Activated CD4-positive, alpha-beta T cell treated with anti-CD3 and anti-CD28 coated beads, Interleukin-2, amount 50 U/mL, for 48 hours (primary cell): ENCODE results near the gene ARG1.
"Not testable (repeated sequence)": the region's sequence is repeated elsewhere in the genome, so short reads cannot be mapped to it uniquely, and the experiment has no call there.

ENCODE experiments used
- DNase-seq, 2 experiments: peaks; one replicate each; pipeline ENCODE4 v3.0.0-alpha.2; 2020

ARG1 gene

DNA sequence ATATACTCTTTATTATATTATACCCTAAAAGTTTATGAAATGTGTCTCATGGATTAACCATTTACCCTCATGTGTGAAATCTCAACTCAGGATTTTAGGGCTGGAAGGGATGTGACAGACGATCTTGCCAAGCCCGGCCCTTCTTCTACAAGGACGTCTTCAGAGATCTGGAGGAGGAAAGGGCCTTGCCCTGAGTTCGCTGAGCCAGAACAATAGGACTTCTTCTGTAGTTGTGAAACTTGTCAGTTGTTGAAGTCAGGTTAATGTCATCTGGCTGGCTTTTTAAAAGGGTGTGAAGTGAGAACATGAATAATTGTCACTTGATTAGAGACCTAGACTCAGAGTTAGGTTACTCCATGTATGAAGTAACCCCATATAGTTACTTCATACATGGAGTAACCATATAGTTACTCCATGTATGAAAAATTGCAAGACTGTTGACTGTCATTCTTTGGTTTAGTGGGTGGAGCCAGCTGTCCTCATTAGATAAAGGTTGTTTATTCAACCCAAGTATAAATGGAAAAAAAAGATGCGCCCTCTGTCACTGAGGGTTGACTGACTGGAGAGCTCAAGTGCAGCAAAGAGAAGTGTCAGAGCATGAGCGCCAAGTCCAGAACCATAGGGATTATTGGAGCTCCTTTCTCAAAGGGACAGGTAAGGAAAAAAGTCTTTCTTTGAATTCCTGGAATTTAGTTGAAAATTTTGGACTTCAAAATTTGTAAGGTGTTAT lies at the start of gene ARG1:
Gene ARG1 (plus strand): TSS at position 541 of the 730 bp plus-strand sequence. CDS start 57 bp downstream, at position 598.
- no peak for DNase-seq

DNA sequence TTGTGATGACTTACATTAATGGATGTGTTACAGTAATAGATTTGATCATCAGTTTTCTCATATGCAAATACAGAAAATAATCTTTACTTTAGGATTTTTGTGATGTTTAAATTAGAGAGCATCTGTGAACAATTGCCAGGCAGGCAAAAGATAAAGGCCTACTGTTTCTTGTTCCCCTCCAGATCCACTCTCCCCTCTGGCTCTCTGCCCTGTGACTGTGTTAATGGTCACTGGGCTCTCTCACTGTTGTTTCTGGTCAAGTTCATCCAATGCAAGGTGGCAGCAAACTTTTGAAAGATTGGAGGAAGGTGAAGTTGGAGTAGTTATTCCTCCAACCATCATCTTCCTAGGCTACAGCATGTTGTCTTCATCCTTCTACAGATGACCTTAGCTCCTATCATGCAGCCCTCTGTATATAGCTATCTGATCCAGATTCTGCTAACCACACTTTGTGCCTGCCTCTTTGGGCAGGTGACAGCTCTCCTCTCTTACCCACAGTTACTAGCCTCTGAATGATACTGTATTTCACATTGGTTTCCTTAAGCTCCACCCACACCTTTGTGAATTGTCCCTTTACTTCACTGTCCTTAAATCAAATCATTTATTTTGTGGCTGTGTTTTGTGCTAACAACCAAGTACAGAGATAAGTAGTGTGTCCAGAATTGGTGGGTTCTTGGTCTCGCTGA lies 48.9 kb upstream of the ARG1 start:
- DNase-seq, result no peak

DNA sequence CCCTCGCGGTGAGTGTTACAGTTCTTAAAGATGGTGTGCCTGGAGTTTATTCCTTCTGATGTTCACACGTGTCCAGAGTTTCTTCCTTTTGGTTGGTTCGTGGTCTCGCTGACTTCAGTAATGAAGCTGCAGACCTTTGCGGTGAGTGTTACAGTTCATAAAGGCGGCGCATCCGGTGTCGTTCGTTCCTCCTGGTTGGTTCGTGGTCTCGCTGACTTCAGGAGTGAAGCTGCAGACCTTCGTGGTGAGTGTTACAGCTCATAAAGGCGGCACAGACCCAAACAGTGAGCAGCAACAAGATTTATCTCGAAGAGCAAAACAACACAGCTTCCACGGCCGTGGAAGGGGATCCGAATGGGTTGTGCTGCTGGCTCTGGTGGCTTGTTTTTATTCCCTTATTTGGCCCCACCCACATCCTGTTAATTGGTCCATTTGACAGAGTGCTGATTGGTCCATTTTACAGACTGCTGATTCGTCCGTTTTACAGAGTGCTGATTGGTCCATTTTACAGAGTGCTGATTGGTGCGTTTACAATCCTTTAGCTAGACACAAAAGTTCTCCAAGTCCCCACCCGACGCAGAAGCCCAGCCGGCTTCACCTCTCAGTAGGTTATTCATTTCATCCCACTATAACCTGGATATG lies 48.2 kb upstream of the ARG1 start:
- DNase-seq, result no peak

DNA sequence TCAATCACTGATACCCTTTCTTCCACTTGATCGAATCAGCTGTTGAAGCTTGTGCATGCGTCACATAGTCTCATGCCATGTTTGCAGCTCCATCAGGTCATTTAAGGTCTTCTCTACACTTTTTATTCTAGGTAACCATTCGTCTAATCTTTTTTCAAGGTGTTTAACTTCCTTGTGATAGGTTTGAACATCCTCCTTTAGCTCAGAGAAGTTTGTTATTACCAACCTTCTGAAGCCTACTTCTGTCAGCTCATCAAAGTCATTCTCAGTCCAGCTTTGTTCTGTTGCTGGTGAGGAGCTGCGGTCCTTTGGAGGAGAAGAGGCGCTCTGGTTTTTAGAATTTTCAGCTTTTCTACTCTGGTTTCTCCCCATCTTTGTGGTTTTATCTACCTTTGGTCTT lies 42.1 kb upstream of the ARG1 start:
- not testable (repeated sequence) for DNase-seq

DNA sequence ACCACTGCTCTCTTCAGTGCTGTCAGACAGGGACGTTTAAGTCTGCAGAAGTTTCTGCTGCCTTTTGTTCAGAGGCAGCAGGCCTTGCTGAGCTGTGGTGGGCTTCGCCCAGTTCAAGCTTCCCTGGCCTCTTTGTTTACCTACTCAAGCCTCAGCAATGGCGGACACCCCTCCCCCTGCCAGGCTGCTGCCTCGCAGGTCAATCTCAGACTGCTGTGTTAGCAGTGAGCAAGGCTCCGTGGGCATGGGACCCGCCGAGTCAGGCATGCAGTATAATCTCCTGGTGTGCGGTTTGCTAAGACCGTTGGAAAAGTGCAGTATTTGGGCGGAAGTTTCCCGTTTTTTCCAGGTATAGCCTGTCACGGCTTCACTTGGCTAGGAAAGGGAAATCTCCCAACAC lies 41.3 kb upstream of the ARG1 start:
- not testable (repeated sequence) for DNase-seq

DNA sequence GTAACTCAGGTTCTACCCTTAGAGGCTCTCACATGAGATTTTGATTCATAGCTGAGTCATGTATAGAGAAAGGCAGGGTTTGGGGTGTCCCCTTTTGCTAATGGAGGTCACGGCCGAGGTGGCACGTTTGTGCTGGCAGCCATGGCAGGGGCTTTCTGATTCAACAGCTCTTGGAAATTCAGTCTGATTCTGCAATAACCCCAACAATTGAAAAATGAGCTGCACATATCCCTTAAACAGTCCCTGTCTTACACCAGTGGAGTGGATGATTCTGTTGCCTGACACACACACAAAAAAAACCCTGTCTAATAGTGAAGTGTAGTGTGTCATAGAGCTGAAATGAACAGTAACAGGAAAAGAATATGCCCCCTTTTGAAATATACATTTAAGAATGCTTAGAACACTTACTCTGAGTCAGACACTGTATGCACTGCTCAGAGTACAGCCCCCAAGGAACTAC lies 40.4 kb upstream of the ARG1 start:
- DNase-seq, result peak; percentile 66 to 73

DNA sequence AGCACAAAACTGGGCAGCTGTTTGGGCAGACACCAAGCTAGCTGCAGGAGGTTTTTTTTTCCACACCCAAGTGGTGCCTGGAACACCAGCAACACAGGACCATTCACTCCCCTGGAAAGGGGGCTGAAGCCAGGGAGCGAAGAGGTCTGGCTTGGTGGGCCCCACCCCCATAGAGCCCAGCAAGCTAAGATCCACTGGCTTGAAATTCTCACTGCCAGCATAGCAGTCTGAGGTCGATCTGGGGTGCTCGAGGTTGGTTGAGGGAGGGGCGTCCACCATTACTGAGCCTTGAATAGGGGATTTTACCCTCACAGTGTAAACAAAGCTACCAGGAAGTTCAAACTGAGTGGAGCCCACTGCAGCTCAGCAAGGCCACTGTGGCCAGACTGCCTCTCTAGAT lies 34.4 kb upstream of the ARG1 start:
- DNase-seq, result not testable (repeated sequence)

DNA sequence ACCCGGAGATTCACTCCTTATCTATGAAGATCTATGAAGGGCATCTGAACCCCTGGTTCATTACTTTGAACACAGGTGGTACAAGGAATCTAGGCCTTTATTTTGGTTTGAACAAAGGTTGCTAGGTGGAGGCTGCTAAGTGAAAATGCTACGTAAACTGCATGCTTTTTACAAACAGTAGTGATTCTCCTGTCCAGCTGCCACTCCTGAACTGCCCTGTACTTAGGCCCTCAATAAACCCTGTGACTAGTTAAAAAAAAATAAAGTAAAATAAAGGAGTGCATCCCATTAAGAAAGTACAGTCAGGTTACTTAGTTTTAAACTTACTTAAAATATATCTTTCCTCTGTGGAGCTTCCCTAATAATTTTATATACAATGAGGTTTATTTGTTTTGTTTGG lies 27.7 kb upstream of the ARG1 start:
- DNase-seq, result no peak

DNA sequence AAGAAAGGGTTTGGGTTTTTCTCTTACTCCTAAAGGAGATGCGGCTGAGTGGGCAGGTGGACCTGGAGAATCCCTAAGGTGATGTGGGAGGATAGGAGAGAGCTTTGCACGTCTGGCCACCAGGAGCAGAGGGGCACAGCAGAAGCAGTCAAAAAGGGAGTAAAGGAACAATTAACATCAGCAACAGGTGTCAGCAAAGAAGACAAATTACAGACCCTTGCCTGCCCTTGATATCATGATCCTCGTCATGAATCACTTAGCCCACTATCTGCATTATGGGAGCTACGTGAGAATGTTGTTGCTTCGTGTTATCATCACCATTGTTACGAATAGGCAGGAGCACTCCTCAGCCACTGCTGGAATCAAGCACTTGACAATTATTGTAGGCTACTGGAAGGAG lies 25.5 kb upstream of the ARG1 start:
- DNase-seq, result no peak

DNA sequence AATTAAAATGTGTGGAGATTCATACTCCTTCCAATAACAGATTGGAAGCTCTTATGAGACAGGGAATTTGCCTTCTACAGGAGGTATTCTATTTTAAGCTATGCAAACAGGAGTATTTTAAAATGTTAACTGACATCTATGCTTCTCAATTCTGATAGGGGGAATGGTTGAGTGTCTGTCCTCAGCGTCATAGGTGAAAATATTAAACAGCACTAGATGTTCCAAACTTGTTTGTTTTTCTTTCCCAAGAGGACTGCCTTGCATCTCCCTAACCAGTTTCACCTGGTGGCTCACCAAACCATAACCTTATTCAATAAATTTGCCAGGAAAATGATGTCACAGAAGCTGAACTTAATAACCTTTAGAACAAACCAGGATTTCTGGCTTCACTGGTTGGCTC lies 24.6 kb upstream of the ARG1 start:
- DNase-seq, result no peak

DNA sequence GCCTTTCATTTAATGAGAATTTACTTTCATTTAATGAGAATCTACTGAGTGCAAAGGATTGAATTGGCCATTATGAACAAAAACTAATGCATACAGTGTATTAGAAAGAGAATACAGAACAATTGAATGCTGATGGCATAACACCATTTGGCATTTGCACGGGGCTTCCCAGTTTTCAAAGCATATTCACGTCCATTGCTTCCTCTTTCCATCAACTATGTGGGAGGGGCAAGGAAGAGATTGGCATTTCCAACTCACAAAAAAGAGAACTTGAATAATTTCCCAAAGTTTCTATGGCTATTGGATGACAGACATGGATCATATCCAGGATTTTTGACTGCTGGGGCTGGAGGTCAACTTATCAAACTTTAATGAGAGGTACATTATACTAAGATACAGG lies 23.2 kb upstream of the ARG1 start:
- no peak for DNase-seq

DNA sequence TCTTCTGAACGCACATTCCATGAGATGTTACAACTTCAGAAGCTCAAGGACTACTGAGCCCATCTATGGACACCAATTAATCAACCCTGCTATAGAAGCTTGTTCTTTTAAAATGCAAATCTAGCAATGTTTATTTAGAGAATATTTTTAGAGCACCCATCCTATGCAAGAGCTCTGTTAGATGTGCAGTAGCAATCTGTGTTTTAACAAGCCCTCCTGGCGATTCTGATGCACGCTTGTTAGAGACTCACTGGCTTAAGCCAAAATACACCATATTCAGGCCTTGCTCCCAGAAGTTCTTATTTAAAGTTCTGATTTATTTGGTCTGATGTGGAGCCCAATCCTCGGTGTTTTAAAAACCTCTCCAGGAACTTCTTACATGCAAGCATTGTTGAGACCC lies 21.1 kb upstream of the ARG1 start:
- no peak for DNase-seq

DNA sequence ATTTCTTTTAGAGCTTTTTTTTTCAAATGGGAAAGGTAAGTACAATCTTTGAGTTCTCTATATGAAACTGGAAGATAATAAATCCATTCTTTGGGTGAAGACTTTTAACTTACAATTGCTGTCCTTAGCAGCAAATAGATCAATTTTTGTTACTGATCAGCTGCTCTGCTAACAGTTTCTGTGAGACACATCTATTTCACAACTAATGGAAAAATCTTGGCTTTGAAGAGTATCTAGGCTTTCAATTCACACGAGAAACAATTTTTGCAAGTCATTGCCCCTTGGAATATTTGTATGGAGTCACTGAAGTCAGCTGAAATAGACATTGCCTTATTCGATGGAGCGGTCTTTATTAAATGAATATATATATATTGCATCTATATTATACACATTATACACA lies 20.5 kb upstream of the ARG1 start:
- no peak for DNase-seq

DNA sequence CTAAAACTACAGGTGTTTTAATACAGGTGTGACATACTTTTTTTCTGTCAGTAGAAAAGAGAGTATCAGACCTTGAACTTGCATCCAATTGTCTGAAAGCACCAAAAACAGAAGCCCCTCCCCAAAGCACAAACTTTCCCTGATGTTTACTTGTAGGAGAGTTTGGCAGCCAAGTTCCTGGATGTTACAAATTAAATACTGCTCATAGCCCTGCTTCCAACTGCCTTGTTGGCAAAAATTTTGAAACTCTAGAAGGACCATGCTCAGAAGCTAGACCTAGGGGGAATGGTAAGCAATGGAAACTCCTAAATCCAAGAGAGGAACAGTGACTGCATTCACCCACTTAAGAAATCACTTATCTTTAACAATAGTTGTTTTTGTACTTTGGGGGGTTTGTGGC lies 17.0 kb upstream of the ARG1 start:
- no peak for DNase-seq

DNA sequence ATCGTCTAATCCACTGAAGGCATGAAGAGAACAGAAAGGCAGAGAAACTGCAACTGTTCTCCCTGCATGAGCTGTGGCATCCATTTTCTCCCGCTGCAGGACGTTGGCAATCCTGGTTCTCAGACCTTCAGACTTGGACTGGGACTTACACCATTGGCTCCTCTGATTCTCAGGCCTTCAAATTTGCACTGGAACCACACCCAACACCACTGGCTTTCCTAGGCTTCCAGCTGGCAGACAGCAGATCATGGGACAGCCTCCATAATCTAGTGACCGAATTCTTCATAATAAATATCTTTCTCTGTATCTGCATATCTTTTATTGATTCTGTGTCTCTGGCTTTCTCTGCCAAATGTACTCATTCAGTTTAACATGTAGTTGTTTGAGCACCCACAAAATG lies 14.1 kb upstream of the ARG1 start:
- no peak for DNase-seq

DNA sequence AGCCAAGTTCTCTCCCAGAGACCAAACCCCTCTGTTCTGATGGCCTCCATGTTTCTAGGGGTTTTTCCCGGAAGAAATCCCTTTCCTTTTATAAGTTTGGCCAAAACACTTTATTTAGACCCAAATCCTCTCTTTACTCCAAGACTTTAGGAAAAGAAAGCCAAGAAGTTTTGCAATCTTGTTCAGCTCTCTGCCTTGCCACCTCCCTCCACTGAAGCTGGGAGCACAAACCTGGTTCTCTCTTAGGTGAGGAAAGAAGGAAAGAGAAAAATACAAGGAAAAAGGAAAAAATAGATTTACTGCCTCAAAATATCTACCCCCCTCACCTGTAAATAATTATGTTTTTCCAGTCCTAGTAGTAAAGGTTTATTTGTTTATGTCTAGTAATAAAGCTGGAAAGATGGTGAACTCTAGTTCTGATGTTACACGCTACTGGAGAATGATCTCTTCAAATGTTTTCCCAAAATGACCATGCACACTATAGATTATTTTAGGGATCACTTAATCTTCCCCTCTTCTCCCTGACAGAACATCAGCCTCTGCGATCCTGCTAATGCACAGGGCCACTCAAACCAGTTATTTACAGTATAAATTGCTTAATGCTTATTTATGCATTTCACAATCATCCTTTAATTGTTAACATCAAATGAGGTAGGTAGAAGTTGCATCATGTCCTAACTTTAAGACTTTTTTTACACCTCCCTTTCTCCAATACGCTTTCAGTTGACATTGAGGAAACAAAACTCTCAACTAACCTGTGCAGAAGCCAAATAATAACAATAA lies 10.9 kb upstream of the ARG1 start:
- no peak for DNase-seq

DNA sequence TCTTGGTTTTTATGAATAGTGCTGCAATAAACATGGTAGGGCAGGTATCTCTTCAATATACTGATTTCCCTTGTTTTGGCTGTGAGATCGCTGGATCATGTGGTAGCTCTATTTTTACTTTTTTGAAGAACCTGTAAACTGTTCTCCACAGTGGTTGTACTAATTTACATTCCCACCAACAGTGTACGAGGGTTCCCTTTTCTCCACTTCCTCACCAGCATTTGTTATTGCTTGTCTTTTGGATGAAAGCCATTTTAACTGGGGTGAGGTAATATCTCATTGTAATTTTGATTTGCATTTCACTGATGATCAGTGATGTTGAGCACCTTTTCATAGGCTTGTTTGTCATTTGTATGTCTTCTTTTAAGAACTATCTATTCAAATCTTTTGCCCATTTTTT lies 8.0 kb upstream of the ARG1 start:
- DNase-seq, result no peak

DNA sequence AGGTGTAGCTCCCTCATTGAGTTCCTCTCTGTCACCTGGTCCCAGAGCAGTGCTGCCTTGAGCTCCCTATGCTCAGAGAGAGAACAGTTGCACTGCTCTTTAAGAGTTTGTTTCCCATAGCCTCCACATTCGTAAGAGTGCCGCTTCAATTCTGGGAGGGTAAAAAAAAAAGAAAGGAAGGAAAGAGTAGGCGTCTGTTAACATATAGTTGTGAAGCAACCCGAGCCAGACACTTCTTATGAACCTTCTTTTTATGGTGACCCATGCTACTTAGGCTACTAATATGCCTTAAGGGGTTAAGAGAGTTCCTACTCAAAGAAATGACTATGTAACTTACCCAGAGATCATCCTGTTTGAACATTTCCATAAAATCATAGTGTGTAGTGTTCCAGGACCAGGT lies 4.3 kb upstream of the ARG1 start:
- DNase-seq, result no peak

DNA sequence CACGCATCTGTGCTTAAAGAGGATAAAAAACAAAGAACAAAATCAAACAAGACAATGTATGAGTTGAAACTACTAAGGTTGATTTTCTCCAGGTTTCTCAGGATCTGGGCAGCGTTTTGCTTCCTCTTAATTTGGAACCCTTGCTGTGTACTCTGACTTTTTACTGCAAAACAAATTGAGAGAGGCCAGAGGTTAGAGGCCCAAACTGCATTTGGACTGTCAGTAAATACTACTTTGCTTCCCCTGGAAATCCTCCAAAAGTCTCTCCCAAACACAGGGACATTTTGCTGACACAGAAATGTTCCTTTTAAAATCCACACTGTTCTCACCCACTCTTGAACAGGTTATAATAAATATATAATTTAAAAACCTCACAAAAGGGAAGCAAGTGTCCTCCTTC lies 1.1 kb downstream of the ARG1 start:
- DNase-seq, result no peak

DNA sequence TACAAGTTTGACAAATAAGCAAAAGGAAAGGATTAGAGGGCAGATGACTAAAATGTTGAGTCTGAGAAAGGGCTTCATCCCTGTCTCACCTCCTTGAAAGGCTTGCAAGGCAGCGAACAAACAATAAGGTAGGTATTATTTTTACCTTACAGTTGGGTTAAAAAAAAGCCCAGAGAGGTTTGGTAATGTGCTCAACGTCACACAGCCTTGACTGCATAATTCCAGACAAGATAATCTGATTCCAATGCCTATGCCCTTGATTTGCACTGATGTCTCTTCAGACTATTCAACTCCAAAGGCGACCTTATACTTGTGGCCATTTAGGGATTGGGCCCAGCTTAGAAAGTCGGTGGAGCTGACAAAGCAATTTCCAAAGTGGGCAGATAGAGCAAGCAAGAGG lies 1.7 kb downstream of the ARG1 start:
- no peak for DNase-seq

DNA sequence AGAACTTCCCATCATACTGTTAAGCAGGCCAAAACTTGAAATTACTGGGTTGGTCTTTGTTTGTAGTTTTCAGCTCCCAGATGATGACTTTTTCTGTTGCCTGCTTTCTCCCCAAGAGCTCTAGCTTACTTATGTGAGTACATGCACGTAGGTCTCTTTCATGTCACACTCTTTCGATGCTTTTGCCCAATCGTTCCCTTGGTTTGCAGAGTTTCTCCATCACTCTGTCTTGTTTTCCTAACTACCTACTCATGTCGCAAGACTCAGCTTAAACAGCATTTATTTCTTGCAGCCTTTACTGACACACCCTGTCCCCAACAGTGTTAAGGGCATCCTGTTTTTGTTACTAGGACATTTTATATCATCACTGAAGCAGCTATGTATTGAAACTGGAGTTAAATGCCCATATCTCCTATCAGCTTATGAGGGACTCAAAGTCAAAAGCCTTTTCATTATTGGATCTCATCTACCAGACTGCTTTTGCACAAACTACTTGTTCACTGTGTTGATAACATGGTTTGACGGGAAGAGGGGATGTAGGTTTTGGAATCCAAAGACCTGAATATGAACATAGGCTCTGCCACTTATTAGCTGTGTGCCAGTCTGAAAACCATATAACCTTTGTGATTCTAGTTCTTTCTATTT lies 2.9 kb downstream of the ARG1 start:
- no peak for DNase-seq

DNA sequence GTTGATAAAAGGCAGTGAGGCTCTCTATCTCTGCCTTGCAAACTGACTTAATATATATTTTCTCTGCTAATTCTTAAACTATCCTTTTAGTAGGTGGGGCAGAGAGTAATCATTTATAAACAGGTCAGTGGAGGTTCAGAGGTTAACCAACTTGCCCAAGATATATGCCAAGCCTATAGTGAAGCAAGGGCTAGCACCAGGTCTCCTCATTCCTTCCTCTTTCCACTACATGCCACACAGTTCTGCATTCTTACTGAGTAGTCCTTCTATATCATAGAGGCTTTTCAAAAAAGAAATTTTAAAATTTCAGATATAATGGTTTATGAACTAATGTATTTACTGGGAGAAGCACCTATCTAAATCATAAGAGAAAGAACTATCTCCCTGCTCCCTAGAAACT lies 8.5 kb downstream of the ARG1 start:
- no peak for DNase-seq

DNA sequence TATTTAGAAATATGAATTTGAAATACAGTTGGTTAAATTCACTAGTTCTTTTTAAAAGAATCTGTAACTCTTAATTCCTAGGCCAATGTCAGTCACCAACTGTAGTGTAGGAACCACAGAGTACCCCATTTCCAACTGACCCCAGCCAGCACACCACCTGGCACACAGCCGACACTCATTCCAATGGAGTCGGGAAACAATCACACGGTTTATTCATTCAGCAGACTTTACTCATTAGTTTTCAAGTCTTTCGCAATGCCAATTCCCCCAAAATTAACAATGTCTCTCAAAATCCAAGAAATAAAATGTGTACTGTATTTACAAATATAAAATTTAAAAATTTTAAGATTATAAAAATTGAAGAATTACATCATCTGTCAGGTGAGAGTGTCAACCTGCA lies 13.5 kb downstream of the ARG1 start:
- no peak for DNase-seq
